Subcutaneous adipose tissue (tissue), 4 donors: ENCODE results near the gene GRID1. TPM values are rescaled to one million over a fixed set of nuclear protein-coding genes. Genes with fewer than 3 reads are reported as not detected.

Source experiments
- total RNA-seq, 4 donors: library from RNA; depleted of rRNA; stranded (reverse); fragments of >200 nt; gene quantifications; one replicate each; pipeline ENCODE4 v1.1.0, GENCODE V29; 2016
- TF ChIP-seq, protein P1 (sequence below): fragments of 450-650 bp; IDR thresholded peaks from one replicate; pipeline ENCODE4 v1.5.1; 2016; ENCODE audit warnings: low read depth, mild to moderate bottlenecking, control low read depth, antibody characterized with exemption, moderate library complexity

The GRID1 gene
- total RNA-seq, 4 donors from 2014 or later = 0.49 to 2.0 (median 1.1) TPM

DNA sequence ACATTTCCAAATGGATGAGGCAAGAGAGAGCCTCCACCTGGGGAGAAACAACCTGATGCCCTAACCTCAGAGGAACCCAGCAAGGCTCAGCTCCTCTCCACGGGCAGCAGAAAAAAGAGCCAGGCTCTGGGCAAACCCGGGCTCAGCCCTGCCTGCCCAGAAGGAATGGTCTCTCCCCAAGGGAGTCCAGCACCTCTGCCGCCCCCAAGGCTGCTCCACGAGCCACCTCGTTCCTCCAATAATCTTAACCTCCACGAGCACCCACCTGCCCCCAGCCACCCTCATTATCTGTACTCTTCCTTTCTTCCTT lies 154.2 kb downstream of the GRID1 start:
- TF ChIP-seq, protein P1, sequence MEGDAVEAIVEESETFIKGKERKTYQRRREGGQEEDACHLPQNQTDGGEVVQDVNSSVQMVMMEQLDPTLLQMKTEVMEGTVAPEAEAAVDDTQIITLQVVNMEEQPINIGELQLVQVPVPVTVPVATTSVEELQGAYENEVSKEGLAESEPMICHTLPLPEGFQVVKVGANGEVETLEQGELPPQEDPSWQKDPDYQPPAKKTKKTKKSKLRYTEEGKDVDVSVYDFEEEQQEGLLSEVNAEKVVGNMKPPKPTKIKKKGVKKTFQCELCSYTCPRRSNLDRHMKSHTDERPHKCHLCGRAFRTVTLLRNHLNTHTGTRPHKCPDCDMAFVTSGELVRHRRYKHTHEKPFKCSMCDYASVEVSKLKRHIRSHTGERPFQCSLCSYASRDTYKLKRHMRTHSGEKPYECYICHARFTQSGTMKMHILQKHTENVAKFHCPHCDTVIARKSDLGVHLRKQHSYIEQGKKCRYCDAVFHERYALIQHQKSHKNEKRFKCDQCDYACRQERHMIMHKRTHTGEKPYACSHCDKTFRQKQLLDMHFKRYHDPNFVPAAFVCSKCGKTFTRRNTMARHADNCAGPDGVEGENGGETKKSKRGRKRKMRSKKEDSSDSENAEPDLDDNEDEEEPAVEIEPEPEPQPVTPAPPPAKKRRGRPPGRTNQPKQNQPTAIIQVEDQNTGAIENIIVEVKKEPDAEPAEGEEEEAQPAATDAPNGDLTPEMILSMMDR = no peak

DNA sequence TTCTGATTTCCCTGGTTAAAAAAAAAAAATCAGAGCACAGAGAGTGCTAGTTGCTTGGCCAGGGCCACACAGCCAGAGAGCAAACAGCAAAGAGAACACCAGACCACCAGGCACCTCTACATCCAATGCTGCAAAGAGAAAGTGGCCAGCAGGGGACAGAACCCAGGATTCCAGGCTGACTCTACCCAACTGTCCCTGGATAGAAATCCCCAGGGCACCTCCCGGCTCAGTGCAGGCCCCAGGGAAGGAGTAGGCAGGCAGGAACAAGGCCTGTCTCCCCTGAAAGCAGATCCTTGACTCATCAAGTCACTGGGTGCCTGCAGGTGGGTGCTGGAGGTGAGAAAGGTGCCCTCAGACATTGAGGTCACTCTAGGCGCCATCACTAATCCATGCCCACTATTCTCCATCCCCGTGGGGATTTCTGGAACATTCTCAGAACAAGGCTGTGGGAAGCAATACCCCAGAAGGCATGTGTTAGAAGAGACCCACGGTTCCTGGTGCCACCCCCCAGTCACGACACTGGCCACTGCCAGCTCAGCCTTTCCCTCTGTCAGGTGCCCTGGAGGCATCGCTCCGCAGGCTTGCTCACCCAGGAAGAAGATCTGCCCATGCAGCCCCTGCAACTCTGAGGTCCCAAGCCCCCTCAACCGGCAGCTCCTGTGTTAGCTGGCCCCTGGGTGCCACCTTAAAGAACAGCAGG lies 154.8 kb downstream of the GRID1 start:
- TF ChIP-seq, protein P1 = no peak

DNA sequence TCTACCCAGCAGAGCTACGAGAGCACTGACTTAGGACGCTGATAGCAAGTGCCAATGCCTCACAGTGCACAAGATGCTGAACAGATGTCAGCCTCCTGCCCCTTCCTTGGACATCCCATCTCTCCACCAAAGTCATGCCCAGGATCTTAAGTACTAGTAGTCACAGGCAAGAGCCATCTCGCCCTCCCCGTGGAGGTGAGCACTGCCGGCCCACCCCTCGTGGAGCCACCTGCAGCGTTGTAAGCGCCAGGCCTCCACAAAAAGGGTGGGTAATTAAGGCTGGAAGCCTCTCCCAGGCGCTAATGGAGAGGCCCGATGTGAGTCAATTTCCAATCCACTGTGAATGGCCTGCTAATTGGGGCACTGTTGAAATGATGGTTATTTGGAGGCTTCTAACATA lies 156.2 kb downstream of the GRID1 start:
- TF ChIP-seq, protein P1 = no peak

DNA sequence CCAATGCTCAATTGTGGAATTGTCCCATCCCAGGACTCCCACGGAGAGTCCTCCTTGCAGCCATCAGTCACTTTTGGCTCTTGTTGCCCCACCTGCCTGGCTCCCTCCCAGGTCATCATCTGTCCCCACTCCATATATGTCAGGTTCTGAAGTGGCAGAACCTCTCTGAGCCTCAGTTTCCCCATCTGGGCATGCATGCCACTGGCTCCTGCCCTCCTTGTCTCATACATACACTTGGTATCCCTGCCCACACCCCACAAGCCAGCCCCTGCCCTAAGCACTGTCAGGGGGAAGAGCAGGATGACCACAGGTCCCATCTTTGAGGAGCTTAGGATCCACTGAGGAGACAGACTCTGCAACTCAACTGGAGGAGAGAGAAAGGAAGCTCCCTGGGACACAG lies 156.9 kb downstream of the GRID1 start:
- TF ChIP-seq, protein P1 = no peak

DNA sequence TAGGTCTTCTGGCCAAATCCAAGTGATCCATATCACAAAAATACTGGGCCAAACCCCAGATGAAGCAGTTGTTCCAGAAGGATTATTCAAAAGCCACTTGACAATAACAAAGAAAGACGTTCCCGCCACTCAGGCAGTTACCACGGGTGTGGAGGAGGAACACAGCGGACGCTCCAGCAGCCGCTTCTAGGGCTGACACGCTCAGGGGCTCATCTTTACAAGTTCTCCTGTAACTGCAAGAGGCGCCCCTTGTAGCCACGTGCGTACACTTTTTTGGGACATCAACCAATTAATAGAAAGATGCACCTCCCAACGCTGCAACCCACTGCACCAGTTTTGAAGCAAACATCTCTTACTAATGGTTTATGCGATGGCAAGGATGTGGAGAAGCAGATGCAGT lies 159.4 kb downstream of the GRID1 start:
- TF ChIP-seq, protein P1 = no peak

DNA sequence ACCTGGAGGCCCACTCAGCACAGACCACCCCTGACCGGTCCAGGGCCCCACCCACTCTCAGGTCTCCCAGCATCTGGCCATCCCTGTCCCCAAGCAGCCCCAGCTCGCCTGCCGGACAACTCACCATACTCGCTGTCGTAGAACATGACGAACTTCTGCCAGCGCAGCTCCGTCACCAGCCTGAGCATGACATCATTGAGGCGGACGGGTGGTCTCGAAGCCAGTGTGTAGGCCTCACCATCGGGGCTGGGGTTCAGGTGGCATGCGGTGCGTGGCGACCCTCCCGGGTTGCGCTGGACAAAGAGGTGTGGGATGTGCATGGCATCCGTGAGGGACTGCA lies 160.4 kb downstream of the GRID1 start:
- TF ChIP-seq, protein P1 = no peak

DNA sequence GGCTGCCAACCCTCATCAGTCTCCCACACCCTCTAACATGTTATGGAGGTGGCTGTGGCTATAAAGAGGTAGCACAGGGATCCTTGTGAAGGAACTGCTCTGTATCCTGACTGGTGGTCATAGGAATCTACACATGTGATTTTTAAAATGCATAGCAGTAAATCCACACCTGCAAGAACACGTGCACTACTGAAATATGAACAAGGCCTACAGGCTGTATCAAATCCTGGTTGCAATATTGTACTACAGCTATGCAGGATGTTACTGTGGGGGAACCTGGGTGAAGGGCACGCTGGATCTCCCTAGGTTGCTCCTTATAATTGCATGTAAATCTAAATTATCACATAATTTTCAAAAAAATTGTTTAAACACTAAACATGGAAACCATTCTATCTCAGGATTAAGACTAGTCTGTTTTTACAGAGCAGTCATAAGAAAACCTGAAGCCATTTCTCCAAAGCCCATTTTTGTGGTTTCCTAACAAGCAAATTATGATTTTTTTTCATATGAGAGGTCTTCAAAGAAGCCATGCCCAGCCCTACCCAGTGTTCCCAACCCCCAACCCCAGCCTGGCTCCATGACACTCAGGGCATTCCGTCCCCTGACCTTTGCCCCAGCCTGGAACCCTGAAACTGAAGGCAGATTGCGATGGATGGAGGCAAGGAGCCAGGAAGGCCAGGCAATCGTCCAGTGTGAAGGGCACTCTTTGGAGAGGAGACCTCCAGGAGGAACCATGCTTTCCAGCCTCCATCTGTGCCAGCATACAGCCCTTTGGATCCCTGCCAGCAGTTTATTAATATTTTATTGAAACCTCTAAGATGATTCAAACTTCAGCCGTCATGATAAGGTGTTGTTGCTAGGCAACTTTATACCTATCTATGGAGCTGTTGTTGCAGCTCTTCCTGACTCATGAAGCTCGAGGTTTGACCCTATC lies 161.0 kb downstream of the GRID1 start:
- TF ChIP-seq, protein P1 = no peak
